K562 (cell line): Measurements from ENCODE around the gene SYNJ2. TPM values are rescaled to one million over a fixed set of nuclear protein-coding genes. Genes with fewer than 3 reads are reported as not detected.

Source experiments
- ATAC-seq: fragments of 200-7000 bp; cut with Tn5 transposase; 3 replicates; pipeline ENCODE4 v1.9.1; 2020; ENCODE audit warnings: moderate library complexity
- BruUV-seq: library from RNA; stranded (reverse); fragments of 400-500 nt; replicated peaks from 2 replicates; lab custom pipeline; 2021; lab: Mats Ljungman, UMichigan
- CTCF ChIA-PET: fragments of 300-600 bp; formaldehyde crosslinking; extraction: SDS; loops from one replicate; lab custom pipeline; 2021; ENCODE audit warnings: low intra/inter-chr PET ratio; lab: Yijun Ruan, JAX
- POLR2A ChIA-PET: fragments of 300-600, 350-650 bp; sonication (Branson Sonifier 250); formaldehyde crosslinking; extraction: SDS; loops from one replicate; lab custom pipeline; 2021; ENCODE audit warnings: antibody characterized with exemption, inconsistent platforms; lab: Yijun Ruan, JAX
- DNase-seq, 4 experiments: peaks; one replicate each; pipeline versions ENCODE4 v3.0.0 to v3.0.0-alpha.2; 2011 to 2018; ENCODE audit warnings: low spot score in 3 of 4, mixed read lengths in 3 of 4; ENCODE audit errors: extremely low read depth in 1 of 4
- FAIRE-seq: peaks from 2 replicates; lab custom pipeline; 2011; peaks lifted over from hg19 to GRCh38; lab: Jason Lieb, UNC
- H2AFZ ChIP-seq: 2 replicates; pipeline ENCODE4 v1.6.0; 2011; ENCODE audit warnings: low read depth, low read length, control low read depth, inconsistent platforms
- H3K27ac ChIP-seq: fragments of 200-600 bp; 3 replicates; pipeline ENCODE4 v1.8.0; 2011; ENCODE audit warnings: low read depth, mild to moderate bottlenecking, control low read depth, inconsistent platforms, low read length, moderate library complexity, mixed read lengths; ENCODE audit errors: extremely low read depth
- H3K27me3 ChIP-seq, 2 experiments: fragments of 300-600 bp in 1 of 2; 2 replicates in 1 of 2; 3 replicates in 1 of 2; pipeline versions ENCODE4 v1.6.0 to v1.8.0; 2011; ENCODE audit warnings: inconsistent platforms in 2 of 2, low read length in 2 of 2, mild to moderate bottlenecking in 1 of 2, mixed read lengths in 1 of 2, moderate library complexity in 1 of 2; ENCODE audit not compliant: control insufficient read depth in 2 of 2, insufficient read depth in 2 of 2
- H3K36me3 ChIP-seq: fragments of 300-600 bp; 3 replicates; pipeline ENCODE4 v1.8.0; 2011; ENCODE audit warnings: mild to moderate bottlenecking, low read length, inconsistent platforms; ENCODE audit not compliant: control insufficient read depth, insufficient read depth
- H3K4me1 ChIP-seq, 2 experiments: fragments of 200-600 bp in 1 of 2; replicated peaks in 1 of 2; 2 replicates in 1 of 2; 3 replicates in 1 of 2; pipeline versions ENCODE4 v1.5.1 to v1.8.0; 2011; ENCODE audit warnings: inconsistent platforms in 2 of 2, low read length in 2 of 2, mild to moderate bottlenecking in 1 of 2, mixed read lengths in 1 of 2, moderate library complexity in 1 of 2; ENCODE audit not compliant: control insufficient read depth in 2 of 2, insufficient read depth in 2 of 2
- H3K4me2 ChIP-seq: 2 replicates; pipeline ENCODE4 v1.6.1; 2011; ENCODE audit warnings: low read length, control low read depth, inconsistent platforms, mixed read lengths; ENCODE audit not compliant: insufficient read depth
- H3K4me3 ChIP-seq: fragments of 200-600 bp; sonication (generic), shearing (Covaris generic); 2 replicates; pipeline ENCODE4 v1.5.1; 2016; ENCODE audit warnings: control low read depth, inconsistent platforms
- H3K79me2 ChIP-seq: fragments of 200-600 bp; 3 replicates; pipeline ENCODE4 v1.8.0; 2011; ENCODE audit warnings: low read length, inconsistent platforms; ENCODE audit not compliant: control insufficient read depth, insufficient read depth
- H3K9ac ChIP-seq, 2 experiments: 2 replicates each; pipeline versions ENCODE4 v1.6.0 to v1.6.1; 2011; ENCODE audit warnings: low read depth in 2 of 2, low read length in 2 of 2, control low read depth in 1 of 2, inconsistent platforms in 1 of 2, mild to moderate bottlenecking in 1 of 2, mixed read lengths in 1 of 2; ENCODE audit not compliant: insufficient read depth in 1 of 2
- H3K9me1 ChIP-seq: one replicate; pipeline ENCODE4 v1.6.0; 2011; ENCODE audit warnings: inconsistent platforms, mild to moderate bottlenecking, low read length, moderate library complexity; ENCODE audit not compliant: control insufficient read depth, insufficient read depth
- H3K9me3 ChIP-seq: replicated peaks from 2 replicates; pipeline ENCODE4 v1.5.1; 2011; ENCODE audit warnings: low read depth, low read length, inconsistent platforms; ENCODE audit not compliant: control insufficient read depth, insufficient read depth
- H4K20me1 ChIP-seq: replicated peaks from 2 replicates; pipeline ENCODE4 v1.6.1; 2011; ENCODE audit warnings: low read length, inconsistent platforms, mixed read lengths; ENCODE audit not compliant: control insufficient read depth, insufficient read depth
- BCOR ChIP-seq: fragments of 450-650 bp; IDR thresholded peaks from 2 replicates; pipeline ENCODE4 v1.6.1; 2016
- KLF1 ChIP-seq: fragments of 450-650 bp; IDR thresholded peaks from 2 replicates; pipeline ENCODE4 v1.6.1; 2016; ENCODE audit warnings: missing genetic modification characterization, missing compliant biosample characterization
- NFIC ChIP-seq: fragments of 450-650 bp; IDR thresholded peaks from 2 replicates; pipeline ENCODE4 v1.6.1; 2017; ENCODE audit warnings: mild to moderate bottlenecking, inconsistent platforms
- POLR2G ChIP-seq: fragments of 200-400 bp; formaldehyde crosslinking; IDR thresholded peaks from 2 replicates; pipeline ENCODE4 v1.6.1; 2017; ENCODE audit warnings: low read depth, mild to moderate bottlenecking, antibody characterized with exemption, low read length, moderate library complexity
- PREB ChIP-seq: sonication (generic); formaldehyde crosslinking; IDR thresholded peaks from 2 replicates; pipeline ENCODE4 v1.8.1; 2023; ENCODE audit warnings: mild to moderate bottlenecking, missing genetic modification reagents
- WGBS: fragments of 100-300 bp; shearing (Covaris generic); methylation state at CpG from one replicate; pipeline ENCODE4 v1.1.6; 2016; ENCODE audit warnings: low coverage, mixed read lengths; ENCODE audit not compliant: insufficient coverage; ENCODE audit errors: missing lambda C conversion rate; 5-methylcytosine and 5-hydroxymethylcytosine counted together
- in situ Hi-C: fragments of 300-500 bp; cut with MboI; formaldehyde crosslinking; loops from 4 replicates; pipeline ENCODE4 v1.15.0; 2018; ENCODE audit warnings: inconsistent platforms, mixed read lengths
- intact Hi-C: fragments of 100-400 bp; cut with micrococcal nuclease; formaldehyde crosslinking; loops from 2 replicates; pipeline ENCODE4 v1.14.2; 2022
- polyA plus RNA-seq, 8 experiments: library from polyadenylated mRNA; depleted of rRNA in 4 of 8; stranded (reverse) in 5 of 8; unstranded in 3 of 8; fragments of >200 nt; fragmentation: Nextera tagmentation in 2 of 8; fragmentation: Illumina TruSeq in 1 of 8; extraction: Ambion mirVana in 2 of 8; extraction: Trizol in 1 of 8; gene quantifications; 2 replicates each; pipeline versions ENCODE4 v1.2.1 to v1.2.3, GENCODE V29; 2011 to 2014; ENCODE audit warnings: inconsistent platforms in 1 of 8, missing spikeins in 1 of 8
- total RNA-seq, 7 experiments: library from RNA; depleted of rRNA in 6 of 7; stranded (reverse); fragments of >200 nt in 6 of 7; fragmentation: Illumina TruSeq in 2 of 7; extraction: Trizol in 2 of 7; gene quantifications; 2 replicates each; pipeline versions ENCODE4 v1.2.1 to v1.2.3, GENCODE V29; 2011 to 2021; ENCODE audit warnings: low replicate concordance in 1 of 7

Gene SYNJ2
- total and polyA plus RNA-seq, 9 of the 15 experiments (the other 6 are each of a cell fraction or from before 2014, with no cell fraction given): 3.0 to 27.7 (median 17.8) TPM

DNA sequence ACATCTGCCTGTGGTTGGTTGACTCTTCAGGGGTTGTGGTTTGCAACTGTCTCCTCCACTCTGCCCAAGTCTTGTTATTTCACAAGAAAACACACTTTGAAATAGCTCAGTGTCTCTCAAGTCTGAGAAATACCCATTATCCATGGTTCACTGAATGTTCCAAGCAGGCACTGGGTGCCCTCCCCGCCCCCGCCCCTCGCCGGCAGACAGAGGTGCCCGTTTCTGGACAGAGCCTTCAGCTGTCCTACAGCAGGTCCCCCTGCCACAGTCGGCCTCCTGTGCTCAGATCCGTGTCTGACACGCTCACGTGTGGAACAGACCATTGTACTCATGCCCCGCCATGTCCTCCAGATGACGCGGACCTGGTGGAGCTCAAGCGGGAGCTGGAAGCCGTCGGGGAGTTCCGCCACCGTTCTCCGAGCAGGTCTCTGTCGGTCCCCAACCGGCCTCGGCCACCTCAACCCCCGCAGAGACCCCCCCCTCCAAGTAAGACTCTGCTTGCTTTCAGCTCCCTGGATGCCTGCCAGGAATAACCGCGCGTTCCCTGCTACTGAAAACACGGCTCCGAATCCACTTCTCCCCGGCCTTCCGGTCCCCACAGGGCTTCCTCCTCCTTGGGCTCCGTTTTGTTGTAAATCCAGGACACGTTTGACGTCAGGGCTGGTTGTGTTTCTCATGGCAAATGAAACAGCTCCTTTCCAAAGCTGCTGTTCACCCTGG, 105.0 kb downstream of the SYNJ2 start:
- no peak for FAIRE-seq
- no peaks in the 10 kb centered on the region for H3K9me3 ChIP-seq

More for the DNA sequence above, 105.0 kb downstream of the SYNJ2 start:
- TF ChIP-seq BCOR: no peak
- no peak for TF ChIP-seq KLF1 (tag)
- 0 out of 2 replicates have a peak, but pooled peaks have one; percentile 13 for TF ChIP-seq NFIC
- TF ChIP-seq PREB (CRISPR knock-in tag): no peak
- TF ChIP-seq POLR2G: peak; percentile 38; the same call in 1 of the 2 replicates
- TF ChIP-seq, all 486 proteins: peak for 2
- Histone ChIP-seq H2AFZ (no peak overlapping the region), H4K20me1 (no peaks in the 10 kb centered on the region), H3K4me2 (no peak overlapping the region), H3K9ac (no peak overlapping the region), H3K4me1 (no peaks in the 10 kb centered on the region), H3K27ac (no peak overlapping the region), H3K9me1 (peaks cover 2% of the 10 kb centered on the region), H3K27me3 (no peaks in the 10 kb centered on the region), H3K36me3 (peaks cover 65% of the 10 kb centered on the region), H3K4me3 (no peak overlapping the region), H3K79me2 (no peaks in the 10 kb centered on the region)
- in situ Hi-C loops (no loop called here), intact Hi-C loops (no loop called here)
- no TSS peak for BruUV-seq
- POLR2A ChIA-PET: interaction anchor here (0.8 to 2.5 kb wide), 4 partner anchors 9 to 32 kb away, joined by 3 to 14 read pairs (median 4); no protein-coding TSS in a partner anchor
- ATAC-seq: no peak
- no peak for DNase-seq
- CTCF ChIA-PET: no interaction called here
- WGBS: 88% methylated on average over 30 of the region's 32 CpGs
